Testis (tissue), 3 donors: ENCODE measurements around the gene FRMD1. TPM values are rescaled to one million over a fixed set of nuclear protein-coding genes. Genes with fewer than 3 reads are reported as not detected.

Source experiments
- DNase-seq: peaks from one replicate; pipeline ENCODE4 v3.0.0-alpha.2; 2019
- H3K27ac ChIP-seq, 2 donors: fragments of 200-600 bp; sonication (generic); one replicate each; pipeline ENCODE4 v1.5.1; 2019
- H3K27me3 ChIP-seq: fragments of 200-600 bp; sonication (generic); one replicate; pipeline ENCODE4 v1.5.1; 2019
- H3K36me3 ChIP-seq: fragments of 200-600 bp; sonication (generic); one replicate; pipeline ENCODE4 v1.5.1; 2017; ENCODE audit warnings: low read depth; ENCODE audit errors: missing control alignments
- H3K4me1 ChIP-seq: fragments of 200-600 bp; sonication (generic); one replicate; pipeline ENCODE4 v1.5.1; 2019
- H3K4me3 ChIP-seq, 2 donors: fragments of 200-600 bp; sonication (generic); one replicate each; pipeline ENCODE4 v1.5.1; 2017 to 2019
- H3K9me3 ChIP-seq: fragments of 200-600 bp; sonication (generic); one replicate; pipeline ENCODE4 v1.5.1; 2017
- POLR2A ChIP-seq: fragments of 450-650 bp; IDR thresholded peaks from one replicate; pipeline ENCODE4 v1.6.1; 2017; ENCODE audit warnings: antibody characterized with exemption, mild to moderate bottlenecking, moderate library complexity
- WGBS, 2 donors: methylation state at CpG; one replicate each; pipeline ENCODE4 v1.1.5; 2018; 5-methylcytosine and 5-hydroxymethylcytosine counted together
- intact Hi-C: fragments of 100-400 bp; cut with DNase I; formaldehyde crosslinking; loops from one replicate; pipeline ENCODE4 v1.15.1; 2023; ENCODE audit warnings: low total_unique reads
- polyA plus RNA-seq: library from polyadenylated mRNA; stranded (reverse); fragments of 350-450 nt; fragmentation: Illumina TruSeq; extraction: RNeasy Lipid Tissue Mini Kit (QIAGEN cat#74804); gene quantifications from one replicate; pipeline ENCODE4 v1.2.3, GENCODE V29; 2014; ENCODE audit warnings: low read depth, low replicate concordance; ENCODE audit not compliant: insufficient read depth
- total RNA-seq, 2 donors: library from RNA; depleted of rRNA; stranded (reverse); fragments of >200 nt; gene quantifications; one replicate each; pipeline ENCODE4 v1.2.3, GENCODE V29; 2016
- TF ChIP-seq, protein P1 (sequence below), 3 experiments: fragments of 450-650 bp in 2 of 3; fragments of 200-600 bp in 1 of 3; sonication (generic) in 1 of 3; IDR thresholded peaks; one replicate each; pipeline ENCODE4 v1.5.1; 2016 to 2019; ENCODE audit warnings: antibody characterized with exemption in 3 of 3, mild to moderate bottlenecking in 2 of 3, moderate library complexity in 1 of 3

FRMD1 gene
- total and polyA plus RNA-seq, 3 donors from 2014 or later: 7.2 to 13.5 (median 8.0) TPM

DNA sequence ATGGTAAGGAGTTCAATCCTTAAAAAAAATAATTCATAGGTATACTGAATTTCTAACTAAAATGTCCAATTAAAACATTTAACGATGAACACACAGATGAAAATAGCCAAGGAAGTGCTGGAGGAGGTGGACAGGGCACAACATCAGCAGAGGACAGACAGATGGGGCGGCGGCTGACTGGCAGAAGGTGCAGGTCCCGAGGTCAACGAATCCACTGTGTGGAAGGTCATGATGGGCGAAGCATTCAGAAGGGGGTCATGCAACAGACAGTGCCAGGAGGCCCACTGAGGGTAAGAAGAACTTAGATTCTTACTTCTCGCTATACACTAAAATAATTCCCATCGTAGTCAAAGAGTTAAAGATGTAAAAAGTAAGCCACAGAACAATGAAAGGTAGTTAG lies 34.2 kb upstream of the FRMD1 start:
- Histone ChIP-seq H3K27ac (no peak overlapping the region), H3K36me3 (no peaks in the 10 kb centered on the region), H3K27me3 (no peaks in the 10 kb centered on the region), H3K9me3 (no peaks in the 10 kb centered on the region), H3K4me3 (no peak overlapping the region), H3K4me1 (no peaks in the 10 kb centered on the region)
- TF ChIP-seq POLR2A: no peak
- TF ChIP-seq, protein P1, sequence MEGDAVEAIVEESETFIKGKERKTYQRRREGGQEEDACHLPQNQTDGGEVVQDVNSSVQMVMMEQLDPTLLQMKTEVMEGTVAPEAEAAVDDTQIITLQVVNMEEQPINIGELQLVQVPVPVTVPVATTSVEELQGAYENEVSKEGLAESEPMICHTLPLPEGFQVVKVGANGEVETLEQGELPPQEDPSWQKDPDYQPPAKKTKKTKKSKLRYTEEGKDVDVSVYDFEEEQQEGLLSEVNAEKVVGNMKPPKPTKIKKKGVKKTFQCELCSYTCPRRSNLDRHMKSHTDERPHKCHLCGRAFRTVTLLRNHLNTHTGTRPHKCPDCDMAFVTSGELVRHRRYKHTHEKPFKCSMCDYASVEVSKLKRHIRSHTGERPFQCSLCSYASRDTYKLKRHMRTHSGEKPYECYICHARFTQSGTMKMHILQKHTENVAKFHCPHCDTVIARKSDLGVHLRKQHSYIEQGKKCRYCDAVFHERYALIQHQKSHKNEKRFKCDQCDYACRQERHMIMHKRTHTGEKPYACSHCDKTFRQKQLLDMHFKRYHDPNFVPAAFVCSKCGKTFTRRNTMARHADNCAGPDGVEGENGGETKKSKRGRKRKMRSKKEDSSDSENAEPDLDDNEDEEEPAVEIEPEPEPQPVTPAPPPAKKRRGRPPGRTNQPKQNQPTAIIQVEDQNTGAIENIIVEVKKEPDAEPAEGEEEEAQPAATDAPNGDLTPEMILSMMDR (IDR thresholded peaks at IDR 0.05): no peak
- no peak for DNase-seq
- intact Hi-C loops: no loop called here
- 85 to 87% methylated on average over 8 of the region's 8 CpGs for WGBS, 2 donors

DNA sequence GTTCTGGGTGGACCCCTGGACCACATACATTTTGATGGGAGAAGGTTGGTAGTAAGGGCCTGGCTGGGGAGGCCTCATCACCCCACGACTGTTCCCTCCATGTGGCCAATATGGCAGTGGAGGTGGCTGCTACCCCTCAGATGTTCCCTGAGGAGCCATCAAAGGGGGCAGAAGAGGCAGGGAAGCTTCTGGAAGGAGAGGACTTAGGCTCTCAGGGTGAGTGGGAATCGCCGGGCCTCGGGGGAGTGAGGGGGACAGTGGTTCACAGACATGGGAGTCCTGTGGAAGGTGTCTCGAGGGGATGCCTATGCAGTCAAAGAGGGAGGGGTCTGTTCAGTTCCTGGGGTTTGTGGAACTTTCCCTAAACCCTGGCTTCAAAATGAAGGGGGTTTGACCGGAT lies 32.9 kb upstream of the FRMD1 start:
- H3K27ac ChIP-seq: no peak overlapping the region
- intact Hi-C loops: no loop called here
- no peaks in the 10 kb centered on the region for H3K27me3 ChIP-seq
- H3K36me3 ChIP-seq: no peaks in the 10 kb centered on the region
- H3K4me3 ChIP-seq: no peak overlapping the region
- no peak for DNase-seq
- TF ChIP-seq, protein P1 (IDR thresholded peaks at IDR 0.05): no peak
- TF ChIP-seq POLR2A: no peak
- H3K9me3 ChIP-seq: no peaks in the 10 kb centered on the region
- H3K4me1 ChIP-seq: no peaks in the 10 kb centered on the region
- WGBS, 2 donors: 92 to 96% methylated on average over 6 of the region's 6 CpGs

DNA sequence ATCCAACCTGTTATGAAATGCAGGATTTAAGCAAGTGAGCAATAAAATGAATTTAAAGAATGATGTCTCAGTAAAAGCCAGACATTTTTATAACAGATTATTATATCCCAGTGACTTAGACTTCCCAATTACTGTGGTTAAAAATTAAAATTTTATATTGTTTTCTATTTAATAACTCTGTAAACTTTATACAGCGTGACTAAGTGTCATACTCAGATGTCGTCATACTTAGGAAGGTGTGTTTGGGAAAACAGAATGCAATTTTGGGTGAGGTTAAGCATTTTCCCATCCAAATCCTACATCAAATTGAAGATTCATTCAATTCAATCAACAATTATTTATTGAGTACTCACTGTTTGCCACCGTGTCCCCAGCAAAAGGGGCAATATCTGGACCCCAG lies 31.4 kb upstream of the FRMD1 start:
- H3K36me3 ChIP-seq: no peaks in the 10 kb centered on the region
- DNase-seq: no peak
- no peak overlapping the region for H3K27ac ChIP-seq
- no peaks in the 10 kb centered on the region for H3K4me1 ChIP-seq
- no peak for TF ChIP-seq POLR2A
- TF ChIP-seq, protein P1 (IDR thresholded peaks at IDR 0.05): no peak
- no peaks in the 10 kb centered on the region for H3K9me3 ChIP-seq
- WGBS, 2 donors: 72 to 79% methylated on average over 3 of the region's 3 CpGs
- H3K27me3 ChIP-seq: no peaks in the 10 kb centered on the region
- intact Hi-C loops: no loop called here
- no peak overlapping the region for H3K4me3 ChIP-seq

DNA sequence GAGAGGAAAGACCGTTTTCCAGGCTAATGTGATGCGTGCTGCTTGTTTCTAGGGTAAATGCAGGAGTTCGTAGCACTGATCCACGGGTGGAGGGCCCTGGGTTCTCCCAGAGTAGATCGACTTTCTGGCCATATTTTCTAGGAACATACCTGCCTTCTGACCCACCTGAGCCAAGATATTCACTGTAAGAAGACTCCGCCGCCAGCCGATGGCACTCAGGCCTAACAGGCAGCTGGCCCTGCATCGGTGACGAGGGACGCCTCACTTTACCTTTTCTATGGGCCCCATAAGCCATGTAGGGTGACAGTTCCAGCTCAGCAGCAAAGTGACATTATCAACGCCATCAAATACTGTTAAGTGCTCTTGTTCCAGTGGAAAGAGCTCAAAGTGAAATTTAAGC lies 30.2 kb upstream of the FRMD1 start:
- Histone ChIP-seq H3K4me1 (no peaks in the 10 kb centered on the region), H3K9me3 (no peaks in the 10 kb centered on the region), H3K36me3 (no peaks in the 10 kb centered on the region), H3K4me3 (no peak overlapping the region), H3K27ac (no peak overlapping the region), H3K27me3 (no peaks in the 10 kb centered on the region)
- intact Hi-C loops: no loop called here
- DNase-seq: no peak
- TF ChIP-seq, protein P1 (IDR thresholded peaks at IDR 0.05): no peak
- no peak for TF ChIP-seq POLR2A
- WGBS, 2 donors: 94 to 95% methylated on average over 12 of the region's 12 CpGs

DNA sequence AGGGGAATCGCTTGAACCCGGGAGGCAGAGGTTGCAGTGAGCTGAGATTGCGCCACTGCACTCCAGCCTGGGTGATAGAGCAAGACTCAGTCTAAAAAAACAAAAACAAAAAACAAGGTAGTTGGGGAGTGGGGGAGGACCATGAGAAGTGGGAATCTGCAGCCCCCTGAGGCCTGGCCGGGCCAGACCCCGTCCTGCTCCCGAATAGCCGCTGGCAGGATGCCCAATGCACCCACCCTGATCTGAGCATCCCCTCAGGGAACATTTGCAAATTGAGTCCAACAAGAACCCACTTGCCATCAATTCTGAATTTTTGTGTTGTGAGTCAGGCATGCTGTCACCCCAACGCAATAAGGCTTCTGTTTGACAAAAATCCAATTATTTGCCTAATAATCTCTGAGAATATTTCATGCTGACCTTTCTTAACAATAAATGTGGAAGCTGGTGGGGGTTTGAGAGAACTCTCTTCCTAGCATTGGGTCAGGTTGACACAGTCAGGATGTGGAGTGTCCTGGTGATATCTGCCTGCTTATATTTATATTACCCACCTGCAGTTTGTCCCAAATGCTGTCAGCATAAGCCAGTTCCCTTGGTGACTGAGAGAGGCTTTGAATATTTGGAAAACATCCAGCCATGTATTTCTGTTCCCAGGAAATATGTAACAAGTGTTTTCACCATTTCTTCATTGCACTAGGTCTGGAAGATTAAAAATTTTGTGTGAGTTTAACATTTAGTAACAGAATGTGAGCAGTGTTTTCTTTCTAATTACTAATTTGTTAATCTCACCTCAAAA lies 28.4 kb upstream of the FRMD1 start:
- 76 to 83% methylated on average over 8 of the region's 8 CpGs for WGBS, 2 donors
- TF ChIP-seq, protein P1 (IDR thresholded peaks at IDR 0.05): no peak
- no peak for TF ChIP-seq POLR2A
- DNase-seq: no peak
- Histone ChIP-seq H3K27ac (no peak overlapping the region), H3K4me3 (no peak overlapping the region), H3K4me1 (no peaks in the 10 kb centered on the region), H3K36me3 (no peaks in the 10 kb centered on the region), H3K9me3 (no peaks in the 10 kb centered on the region), H3K27me3 (no peaks in the 10 kb centered on the region)
- intact Hi-C loops: no loop called here
